A172 (cell line): ENCODE results near the gene C9orf43. TPM values are rescaled to one million over a fixed set of nuclear protein-coding genes. Genes with fewer than 3 reads are reported as not detected.
"Not testable (repeated sequence)": the region's sequence is repeated elsewhere in the genome, so short reads cannot be mapped to it uniquely, and the experiment has no call there.

Experiments used
- DNase-seq: peaks from one replicate; pipeline ENCODE4 v3.0.0-alpha.2; 2015; ENCODE audit warnings: low spot score
- total RNA-seq: library from RNA; depleted of rRNA; stranded (reverse); fragments of >200 nt; shearing (Covaris generic); gene quantifications from 2 replicates; pipeline ENCODE4 v1.2.3, GENCODE V29; 2014; rRNA removed

C9orf43 gene
- total RNA-seq, result 0.50 and 0.76 TPM in 2 replicates

GRCh38 chr9:113410207-113410864 is at the start of gene C9orf43, which contains the start of gene POLE3:
Gene C9orf43, plus strand, starts transcription at chr9:113410747. Its CDS starts 2,747 bp downstream, at chr9:113413494.
Gene POLE3, minus strand, starts transcription at chr9:113410675. Its CDS starts 382 bp downstream, at chr9:113410293.
- DNase-seq, result peak; percentile 84

GRCh38 chr9:113361304-113362018 is 49.1 kb upstream of the C9orf43 start:
- no peak for DNase-seq

- no peak for DNase-seq
Measured at GRCh38 chr9:113363336-113363735, 47.2 kb upstream of the C9orf43 start.

- no peak for DNase-seq
Measured at GRCh38 chr9:113364951-113365350, 45.6 kb upstream of the C9orf43 start.

GRCh38 chr9:113365652-113366051 is 44.9 kb upstream of the C9orf43 start:
- DNase-seq, result not testable (repeated sequence)

- DNase-seq, result no peak
Measured at GRCh38 chr9:113368348-113368981, 42.1 kb upstream of the C9orf43 start.

GRCh38 chr9:113368982-113369854 is 41.3 kb upstream of the C9orf43 start:
- no peak for DNase-seq

GRCh38 chr9:113369855-113370140 is 40.7 kb upstream of the C9orf43 start:
- DNase-seq, result no peak

GRCh38 chr9:113370806-113371325 is 39.7 kb upstream of the C9orf43 start:
- no peak for DNase-seq

GRCh38 chr9:113372059-113372458 is 38.5 kb upstream of the C9orf43 start:
- DNase-seq, result no peak

- DNase-seq, result no peak
Measured at GRCh38 chr9:113373256-113373655, 37.3 kb upstream of the C9orf43 start.

- DNase-seq, result no peak
Measured at GRCh38 chr9:113373676-113374392, 36.7 kb upstream of the C9orf43 start.

- DNase-seq, result no peak
Measured at GRCh38 chr9:113375057-113376023, 35.2 kb upstream of the C9orf43 start.

GRCh38 chr9:113376634-113377567 is 33.6 kb upstream of the C9orf43 start, which contains the start of gene HDHD3:
Gene HDHD3, minus strand, starts transcription at chr9:113376986. Its CDS starts 2,632 bp downstream, at chr9:113374354.
- DNase-seq, result peak; percentile 62

GRCh38 chr9:113379094-113379828 is 31.3 kb upstream of the C9orf43 start:
- not testable (repeated sequence) for DNase-seq

GRCh38 chr9:113379829-113380210 is 30.7 kb upstream of the C9orf43 start:
- not testable (repeated sequence) for DNase-seq

- DNase-seq, result no peak
Measured at GRCh38 chr9:113380869-113381378, 29.6 kb upstream of the C9orf43 start.

- not testable (repeated sequence) for DNase-seq
Measured at GRCh38 chr9:113381441-113381840, 29.1 kb upstream of the C9orf43 start.
